GM12878 (cell line): Measurements from ENCODE around the gene GFPT1. TPM values are rescaled to one million over a fixed set of nuclear protein-coding genes. Genes with fewer than 3 reads are reported as not detected.

Experiments
- MXI1 ChIP-seq: fragments of 150-350 bp; IDR thresholded peaks from 2 replicates; pipeline ENCODE4 v1.6.1; 2011; ENCODE audit warnings: low read depth, mild to moderate bottlenecking, inconsistent platforms, low read length, improper control_type of control experiment
- RCOR1 ChIP-seq: conservative IDR thresholded peaks from 2 replicates; pipeline ENCODE4 v1.6.1; 2012; ENCODE audit warnings: low read depth, low read length, improper control_type of control experiment
- RELA ChIP-seq: fragments of 450-650 bp; IDR thresholded peaks from 2 replicates; pipeline ENCODE4 v1.8.0; 2014; ENCODE audit warnings: borderline replicate concordance; ENCODE audit not compliant: partially characterized antibody
- REST ChIP-seq: IDR thresholded peaks from 2 replicates; pipeline ENCODE4 v1.6.1; 2012; ENCODE audit warnings: mild to moderate bottlenecking, low read depth, low read length
- USF1 ChIP-seq: IDR thresholded peaks from 2 replicates; pipeline ENCODE4 v1.6.1; 2011; ENCODE audit warnings: borderline replicate concordance, low read depth, mild to moderate bottlenecking, moderate library complexity, mixed read lengths, low read length; ENCODE audit not compliant: insufficient read depth; ENCODE audit errors: extremely low read length
- ZBTB11 ChIP-seq: fragments of 450-650 bp; formaldehyde crosslinking; IDR thresholded peaks from 2 replicates; pipeline ENCODE4 v1.5.0; 2022; ENCODE audit warnings: mild to moderate bottlenecking, missing genetic modification characterization
- ZNF384 ChIP-seq: IDR thresholded peaks from 2 replicates; pipeline ENCODE4 v1.6.1; 2012; ENCODE audit warnings: low read depth, mild to moderate bottlenecking, low read length, improper control_type of control experiment, borderline replicate concordance
- polyA plus RNA-seq, 11 experiments: library from polyadenylated mRNA; depleted of rRNA in 4 of 11; unstranded in 6 of 11; stranded (reverse) in 5 of 11; fragments of >200 nt; fragmentation: Nextera tagmentation in 4 of 11; fragmentation: Illumina TruSeq in 1 of 11; extraction: Ambion mirVana in 4 of 11; extraction: Trizol in 1 of 11; gene quantifications; 1 replicate in 1 of 11; 2 replicates in 10 of 11; pipeline versions ENCODE4 v1.2.1 to v1.2.3, GENCODE V29; 2011 to 2016; ENCODE audit warnings: inconsistent platforms in 2 of 11, missing spikeins in 2 of 11, low read depth in 1 of 11
- total RNA-seq, 4 experiments: library from RNA; depleted of rRNA in 3 of 4; stranded (reverse); fragments of >200 nt in 3 of 4; fragmentation: Illumina TruSeq in 1 of 4; extraction: Trizol in 1 of 4; gene quantifications; 2 replicates each; pipeline versions ENCODE4 v1.2.1 to v1.2.3, GENCODE V29; 2013 to 2021

The GFPT1 gene
- total and polyA plus RNA-seq, 10 of the 15 experiments (the other 5 are each of a cell fraction or from before 2014, with no cell fraction given) = 10.1 to 95.2 (median 24.5) TPM

- TF ChIP-seq REST (no peak), ZNF384 (no peak), USF1 (no peak), RELA (no peak), ZBTB11 (no peak), MXI1 (no peak), RCOR1 (no peak)
Observed at GRCh38 chr2:69434753-69435152, 47.7 kb upstream of the GFPT1 start (continued).
